H1 (cell line): ENCODE results near the gene GRM5. TPM values are rescaled to one million over a fixed set of nuclear protein-coding genes. Genes with fewer than 3 reads are reported as not detected.

Experiments used
- CTCF ChIA-PET: fragments of 300-600 bp; sonication (Branson Sonifier 250); formaldehyde crosslinking; loops from one replicate; lab custom pipeline; 2021; ENCODE audit not compliant: partially characterized antibody; lab: Charles Lee
- POLR2A ChIA-PET: fragments of 300-600 bp; sonication (Branson Sonifier 250); formaldehyde crosslinking; loops from one replicate; lab custom pipeline; 2021; ENCODE audit warnings: inconsistent platforms; ENCODE audit not compliant: partially characterized antibody; lab: Charles Lee
- DNase-seq, 2 experiments: peaks; one replicate each; pipeline versions ENCODE4 v3.0.0 to v3.0.0-alpha.2; 2010 to 2022; ENCODE audit warnings: low spot score in 2 of 2, low read depth in 1 of 2, mixed read lengths in 1 of 2
- FAIRE-seq: peaks from 2 replicates; lab custom pipeline; 2011; peaks lifted over from hg19 to GRCh38; lab: Jason Lieb, UNC
- H2AFZ ChIP-seq: 2 replicates; pipeline ENCODE4 v1.8.1; 2012; ENCODE audit warnings: low read length, inconsistent platforms
- H2AK5ac ChIP-seq: 2 replicates; pipeline ENCODE4 v1.6.1; 2013; ENCODE audit warnings: low read depth, low read length
- H2BK120ac ChIP-seq: replicated peaks from 2 replicates; pipeline ENCODE3; 2013; ENCODE audit warnings: low read depth, low read length, inconsistent platforms
- H2BK12ac ChIP-seq: 2 replicates; pipeline ENCODE4 v1.6.1; 2013; ENCODE audit warnings: low read depth, low read length
- H2BK15ac ChIP-seq: 2 replicates; pipeline ENCODE4 v1.6.1; 2013; ENCODE audit warnings: low read length
- H2BK20ac ChIP-seq: 2 replicates; pipeline ENCODE4 v1.6.1; 2013; ENCODE audit warnings: low read length
- H2BK5ac ChIP-seq: 2 replicates; pipeline ENCODE4 v1.6.1; 2013; ENCODE audit warnings: low read depth, low read length
- H3K14ac ChIP-seq: 2 replicates; pipeline ENCODE4 v1.6.1; 2013; ENCODE audit warnings: inconsistent platforms; ENCODE audit not compliant: insufficient read length
- H3K18ac ChIP-seq: 2 replicates; pipeline ENCODE4 v1.6.1; 2013; ENCODE audit warnings: low read length; ENCODE audit errors: extremely low read depth
- H3K23ac ChIP-seq: 2 replicates; pipeline ENCODE4 v1.6.1; 2013; ENCODE audit warnings: inconsistent platforms; ENCODE audit not compliant: insufficient read length
- H3K23me2 ChIP-seq: 2 replicates; pipeline ENCODE4 v1.6.1; 2013; ENCODE audit warnings: low read depth, low read length
- H3K27ac ChIP-seq: 2 replicates; pipeline ENCODE4 v1.6.1; 2011; ENCODE audit warnings: low read depth, low read length, inconsistent platforms
- H3K27me3 ChIP-seq, 4 experiments: replicated peaks in 1 of 4; 1 replicate in 1 of 4; 2 replicates in 3 of 4; pipeline versions ENCODE4 v1.6.1 to v1.8.1; 2011 to 2013; ENCODE audit warnings: low read length in 3 of 4, mild to moderate bottlenecking in 3 of 4, inconsistent platforms in 2 of 4, mixed read lengths in 2 of 4, moderate library complexity in 1 of 4; ENCODE audit not compliant: control insufficient read depth in 3 of 4, insufficient read depth in 3 of 4; ENCODE audit errors: extremely low read depth in 1 of 4
- H3K36me3 ChIP-seq, 4 experiments: 2 replicates each; pipeline versions ENCODE4 v1.6.1 to v1.8.1; 2011 to 2013; ENCODE audit warnings: mild to moderate bottlenecking in 4 of 4, low read length in 3 of 4, moderate library complexity in 2 of 4, control low read depth in 1 of 4, inconsistent platforms in 1 of 4; ENCODE audit not compliant: insufficient read depth in 4 of 4, control insufficient read depth in 2 of 4
- H3K4ac ChIP-seq: replicated peaks from 2 replicates; pipeline ENCODE3; 2013; ENCODE audit warnings: low read length, low read depth, mixed read lengths, inconsistent platforms; ENCODE audit not compliant: insufficient read length
- H3K4me1 ChIP-seq, 4 experiments: replicated peaks in 1 of 4; 1 replicate in 1 of 4; 2 replicates in 3 of 4; pipeline versions ENCODE4 v1.6.1 to v1.8.1; 2011 to 2013; ENCODE audit warnings: low read length in 3 of 4, inconsistent platforms in 2 of 4, mixed read lengths in 1 of 4; ENCODE audit not compliant: insufficient read depth in 4 of 4, control insufficient read depth in 3 of 4
- H3K4me2 ChIP-seq, 2 experiments: 2 replicates each; pipeline versions ENCODE4 v1.6.1 to v1.8.1; 2011 to 2013; ENCODE audit warnings: low read depth in 2 of 2, low read length in 2 of 2, control low read depth in 1 of 2, inconsistent platforms in 1 of 2, mild to moderate bottlenecking in 1 of 2; ENCODE audit not compliant: insufficient read depth in 1 of 2
- H3K4me3 ChIP-seq, 4 experiments: fragments of 200-600, 300-600 bp in 1 of 4; sonication (generic), shearing (Covaris generic), sonication (Bioruptor Twin) in 1 of 4; 2 replicates each; pipeline versions ENCODE4 v1.5.1 to v1.8.1; 2011 to 2016; ENCODE audit warnings: low read length in 4 of 4, low read depth in 3 of 4, control low read depth in 2 of 4, inconsistent platforms in 2 of 4, mild to moderate bottlenecking in 2 of 4, mixed read lengths in 1 of 4, moderate library complexity in 1 of 4; ENCODE audit not compliant: insufficient read depth in 2 of 4; ENCODE audit errors: extremely low read depth in 1 of 4
- H3K56ac ChIP-seq: replicated peaks from 2 replicates; pipeline ENCODE3; 2013; ENCODE audit warnings: low read depth, mild to moderate bottlenecking, mixed read lengths, low read length, inconsistent platforms; ENCODE audit not compliant: insufficient read length
- H3K79me1 ChIP-seq: 2 replicates; pipeline ENCODE4 v1.6.1; 2013; ENCODE audit warnings: low read depth, low read length, control low read depth
- H3K79me2 ChIP-seq, 2 experiments: 2 replicates each; pipeline versions ENCODE4 v1.6.1 to v1.8.1; 2012 to 2013; ENCODE audit warnings: low read length in 2 of 2, mild to moderate bottlenecking in 2 of 2, inconsistent platforms in 1 of 2; ENCODE audit not compliant: insufficient read depth in 2 of 2, control insufficient read depth in 1 of 2
- H3K9ac ChIP-seq, 4 experiments: replicated peaks in 1 of 4; 1 replicate in 1 of 4; 2 replicates in 3 of 4; pipeline versions ENCODE4 v1.6.1 to v1.8.1; 2011 to 2013; ENCODE audit warnings: low read depth in 3 of 4, low read length in 3 of 4, control low read depth in 2 of 4, mild to moderate bottlenecking in 2 of 4, moderate library complexity in 2 of 4, inconsistent platforms in 1 of 4; ENCODE audit errors: extremely low read depth in 1 of 4
- H3K9me3 ChIP-seq, 2 experiments: 2 replicates each; pipeline versions ENCODE4 v1.6.1 to v1.8.1; 2012 to 2013; ENCODE audit warnings: mild to moderate bottlenecking in 2 of 2, moderate library complexity in 2 of 2, control low read depth in 1 of 2, inconsistent platforms in 1 of 2, low read depth in 1 of 2, low read length in 1 of 2, mixed read lengths in 1 of 2; ENCODE audit not compliant: insufficient read depth in 2 of 2
- H4K20me1 ChIP-seq, 2 experiments: replicated peaks in 1 of 2; 2 replicates each; pipeline versions ENCODE3 to v1.8.1; 2011 to 2013; ENCODE audit warnings: inconsistent platforms in 2 of 2, low read length in 2 of 2, mild to moderate bottlenecking in 1 of 2; ENCODE audit not compliant: insufficient read depth in 2 of 2, control insufficient read depth in 1 of 2
- H4K5ac ChIP-seq: 2 replicates; pipeline ENCODE4 v1.6.1; 2013; ENCODE audit warnings: low read length, low read depth, mixed read lengths, inconsistent platforms; ENCODE audit not compliant: insufficient read length
- H4K8ac ChIP-seq: 2 replicates; pipeline ENCODE4 v1.8.0; 2013; ENCODE audit warnings: mild to moderate bottlenecking, moderate library complexity, low read length, inconsistent platforms; ENCODE audit not compliant: insufficient read depth; ENCODE audit errors: extremely low read depth
- H4K91ac ChIP-seq: replicated peaks from 2 replicates; pipeline ENCODE3; 2013; ENCODE audit warnings: low read length, mixed read lengths, inconsistent platforms; ENCODE audit not compliant: insufficient read length
- E2F6 ChIP-seq: IDR thresholded peaks from 2 replicates; pipeline ENCODE4 v1.6.1; 2012; ENCODE audit warnings: inconsistent platforms
- WGBS, 2 experiments: shearing (Covaris generic) in 1 of 2; methylation state at CpG; one replicate each; pipeline versions ENCODE4 v1.1.6 to v1.1.7; 2013 to 2015; ENCODE audit warnings: low lambda C conversion rate in 2 of 2, mixed read lengths in 2 of 2, inconsistent platforms in 1 of 2, low coverage in 1 of 2, missing lambda C conversion rate in 1 of 2; ENCODE audit not compliant: insufficient replicate concordance in 2 of 2, insufficient coverage in 1 of 2, insufficient read length in 1 of 2; ENCODE audit errors: extremely low coverage in 1 of 2, missing lambda C conversion rate in 1 of 2; 5-methylcytosine and 5-hydroxymethylcytosine counted together
- polyA plus RNA-seq, 7 experiments: library from polyadenylated mRNA; depleted of rRNA in 3 of 7; stranded (reverse) in 5 of 7; unstranded in 2 of 7; fragments of >200 nt in 5 of 7; fragments of 200-250 nt in 2 of 7; gene quantifications; 1 replicate in 5 of 7; 2 replicates in 1 of 7; 4 replicates in 1 of 7; pipeline versions ENCODE4 v1.2.1 to v1.2.3, GENCODE V29; 2011 to 2013; ENCODE audit warnings: missing spikeins in 2 of 7, mixed read lengths in 2 of 7
- total RNA-seq: library from RNA; stranded (reverse); fragmentation: NEBNext Ultra II Directional; extraction: Animal tissue kit (Norgen Biotek cat#: 25700); gene quantifications from 2 replicates; pipeline ENCODE4 v1.2.1, GENCODE V29; 2021

The GRM5 gene
- total and polyA plus RNA-seq, 2 of the 8 experiments (the other 6 are each of a cell fraction or from before 2014, with no cell fraction given): 0.15 to 0.43 TPM

- Histone ChIP-seq H3K23ac (no peak overlapping the region), H2BK12ac (no peak overlapping the region), H4K5ac (no peak overlapping the region), H3K27ac (no peak overlapping the region), H4K8ac (no peak overlapping the region), H2BK20ac (no peak overlapping the region), H3K9ac (no peak overlapping the region), H4K20me1 (no peaks in the 10 kb centered on the region), H2AFZ (no peak overlapping the region), H3K9me3 (no peaks in the 10 kb centered on the region), H3K23me2 (no peaks in the 10 kb centered on the region), H3K79me2 (no peaks in the 10 kb centered on the region), H3K4me1 (no peaks in the 10 kb centered on the region; a peak in 1 of 7 replicates), H3K18ac (no peak overlapping the region), H3K4ac (no peak overlapping the region), H3K14ac (no peak overlapping the region), H3K79me1 (no peaks in the 10 kb centered on the region), H4K91ac (no peak overlapping the region), H3K36me3 (no peaks in the 10 kb centered on the region), H3K4me2 (no peak overlapping the region), H2BK120ac (no peak overlapping the region), H2BK5ac (no peak overlapping the region), H2BK15ac (no peak overlapping the region), H3K27me3 (no peaks in the 10 kb centered on the region), H3K4me3 (no peak overlapping the region), H2AK5ac (no peak overlapping the region), H3K56ac (no peak overlapping the region)
- 87% methylated on average over 1 of the region's 1 CpG; no CpG with 5 or more reads in 1 of the 2 experiments for WGBS, 2 experiments
- no peak for TF ChIP-seq E2F6
- POLR2A ChIA-PET: no interaction called here
- DNase-seq: no peak
- no peak for FAIRE-seq
- CTCF ChIA-PET: interaction anchor here (1.7 kb wide), 1 partner anchor 34 kb away, joined by 3 read pairs; no protein-coding TSS in a partner anchor
These were observed 259.4 kb downstream of the GRM5 start for GRCh38 chr11:88806410-88806809.
